ENCODE data around the gene STK35.

The STK35 gene

DNA sequence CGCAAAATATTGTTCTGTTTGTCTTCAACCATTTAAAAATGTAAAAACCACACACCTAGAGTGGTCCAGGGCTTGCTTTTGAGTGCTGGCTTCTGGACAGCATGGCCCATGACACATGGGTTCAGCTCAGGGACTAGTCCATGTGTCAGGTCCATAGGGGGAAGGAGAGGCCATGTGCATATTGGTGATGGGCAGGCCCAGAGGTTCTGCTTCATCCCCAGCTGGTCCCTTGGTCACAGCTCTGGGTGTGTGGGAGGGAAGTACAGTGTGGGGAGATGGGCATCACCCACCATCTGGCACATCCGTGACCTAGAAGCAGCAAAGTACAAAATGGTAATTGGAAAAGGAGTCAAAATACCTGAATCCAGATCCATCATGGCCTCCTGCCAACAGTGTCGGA is 50.7 kb downstream of the STK35 start:
- H4K91ac ChIP-seq (ENCODE audit: low read depth, low read length, poor library complexity): no peak overlapping the region
- H3K4ac ChIP-seq (ENCODE audit: low read length): no peak overlapping the region
- no peak overlapping the region for H2AFZ ChIP-seq (ENCODE audit: low read length)
- no peak overlapping the region for H2BK120ac ChIP-seq (ENCODE audit: low read depth, low read length)
- H3K9ac ChIP-seq (ENCODE audit: low read depth, low read length, poor library complexity): no peak overlapping the region
- no peak overlapping the region for H3K4me3 ChIP-seq (ENCODE audit: low read length in 2 of 2)
- no peaks in the 10 kb centered on the region for H3K79me1 ChIP-seq (ENCODE audit: low read depth, low read length)
- peaks cover 0 to 2% of the 10 kb centered on the region in 2 donors for H3K4me1 ChIP-seq (ENCODE audit: control insufficient read depth in 2 of 2, insufficient read depth in 1 of 2, low read depth in 1 of 2, low read length in 2 of 2)
- H3K27me3 ChIP-seq (ENCODE audit: control insufficient read depth in 3 of 3, insufficient read depth in 3 of 3, low read depth in 1 of 3, low read length in 3 of 3): no peaks in the 10 kb centered on the region
- H3K9me3 ChIP-seq (replicated peaks in 1 of 2; ENCODE audit: control insufficient read depth in 2 of 2, insufficient read depth in 1 of 2, low read depth in 1 of 2, low read length in 2 of 2): no peaks in the 10 kb centered on the region
- H2BK12ac ChIP-seq (ENCODE audit: low read length): no peak overlapping the region
- WGBS, 2 donors (ENCODE audit: extremely low coverage in 2 of 2, insufficient read length in 2 of 2, insufficient replicate concordance in 1 of 2): no CpG with 5 or more reads among the region's 3 CpGs
- no peak overlapping the region for H2AK5ac ChIP-seq (ENCODE audit: low read depth, low read length)
- H2BK15ac ChIP-seq (ENCODE audit: low read length): no peak overlapping the region
- H3K18ac ChIP-seq (ENCODE audit: low read length): no peak overlapping the region
- H2BK5ac ChIP-seq (ENCODE audit: low read length): no peak overlapping the region
- no peak overlapping the region for H3K27ac ChIP-seq (replicated peaks; ENCODE audit: low read length)
- H3K36me3 ChIP-seq (replicated peaks in 1 of 2; ENCODE audit: control insufficient read depth in 2 of 2, insufficient read depth in 2 of 2, low read length in 2 of 2): peaks cover 0 to 20% of the 10 kb centered on the region in 2 donors
- no peak overlapping the region for H3K23ac ChIP-seq (ENCODE audit: low read depth, low read length, poor library complexity)
- no peak overlapping the region for H3K14ac ChIP-seq (ENCODE audit: low read length)
- H3K4me2 ChIP-seq (ENCODE audit: insufficient read depth, low read length, poor library complexity, severe bottlenecking): no peak overlapping the region
- H4K8ac ChIP-seq (ENCODE audit: low read depth, low read length): no peak overlapping the region
- DNase-seq (ENCODE audit: low spot score): no peak

DNA sequence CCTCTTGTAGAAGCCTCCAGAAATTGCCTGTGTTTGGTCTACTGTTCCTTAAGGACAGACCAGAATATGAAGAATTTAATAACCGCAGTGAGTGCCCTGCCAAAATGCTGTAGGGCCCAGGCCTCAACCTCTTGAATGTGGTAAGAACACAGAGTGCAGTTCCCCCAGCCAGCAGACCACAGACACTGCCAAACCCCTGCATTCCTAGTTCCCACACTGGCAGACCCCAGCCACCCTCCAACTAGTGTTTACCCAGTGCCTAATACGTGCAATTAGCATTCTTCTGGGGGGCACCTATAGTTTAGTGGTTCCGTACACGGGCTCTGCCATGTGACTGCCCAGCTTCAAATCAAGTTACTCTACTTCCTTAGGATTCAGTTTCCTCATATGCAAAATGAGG is 51.7 kb downstream of the STK35 start:
- Histone ChIP-seq H3K9me3 (replicated peaks in 1 of 2; ENCODE audit: control insufficient read depth in 2 of 2, insufficient read depth in 1 of 2, low read depth in 1 of 2, low read length in 2 of 2) (no peaks in the 10 kb centered on the region), H3K27ac (replicated peaks; ENCODE audit: low read length) (no peak overlapping the region), H3K79me1 (ENCODE audit: low read depth, low read length) (no peaks in the 10 kb centered on the region), H3K27me3 (ENCODE audit: control insufficient read depth in 3 of 3, insufficient read depth in 3 of 3, low read depth in 1 of 3, low read length in 3 of 3) (no peaks in the 10 kb centered on the region), H2BK15ac (ENCODE audit: low read length) (no peak overlapping the region), H2BK120ac (ENCODE audit: low read depth, low read length) (no peak overlapping the region), H4K8ac (ENCODE audit: low read depth, low read length) (no peak overlapping the region), H4K91ac (ENCODE audit: low read depth, low read length, poor library complexity) (no peak overlapping the region), H2AFZ (ENCODE audit: low read length) (no peak overlapping the region), H3K9ac (ENCODE audit: low read depth, low read length, poor library complexity) (no peak overlapping the region), H2BK12ac (ENCODE audit: low read length) (no peak overlapping the region), H3K23ac (ENCODE audit: low read depth, low read length, poor library complexity) (no peak overlapping the region), H3K18ac (ENCODE audit: low read length) (no peak overlapping the region), H2BK5ac (ENCODE audit: low read length) (no peak overlapping the region), H2AK5ac (ENCODE audit: low read depth, low read length) (no peak overlapping the region), H3K14ac (ENCODE audit: low read length) (no peak overlapping the region), H3K4me2 (ENCODE audit: insufficient read depth, low read length, poor library complexity, severe bottlenecking) (no peak overlapping the region), H3K36me3 (replicated peaks in 1 of 2; ENCODE audit: control insufficient read depth in 2 of 2, insufficient read depth in 2 of 2, low read length in 2 of 2) (peaks cover 0 to 11% of the 10 kb centered on the region in 2 donors), H3K4me1 (ENCODE audit: control insufficient read depth in 2 of 2, insufficient read depth in 1 of 2, low read depth in 1 of 2, low read length in 2 of 2) (no peaks in the 10 kb centered on the region), H3K4ac (ENCODE audit: low read length) (no peak overlapping the region), H3K4me3 (ENCODE audit: low read length in 2 of 2) (no peak overlapping the region)
- WGBS, 2 donors (ENCODE audit: extremely low coverage in 2 of 2, insufficient read length in 2 of 2, insufficient replicate concordance in 1 of 2): no CpG with 5 or more reads among the region's 4 CpGs
- no peak for DNase-seq (ENCODE audit: low spot score)

DNA sequence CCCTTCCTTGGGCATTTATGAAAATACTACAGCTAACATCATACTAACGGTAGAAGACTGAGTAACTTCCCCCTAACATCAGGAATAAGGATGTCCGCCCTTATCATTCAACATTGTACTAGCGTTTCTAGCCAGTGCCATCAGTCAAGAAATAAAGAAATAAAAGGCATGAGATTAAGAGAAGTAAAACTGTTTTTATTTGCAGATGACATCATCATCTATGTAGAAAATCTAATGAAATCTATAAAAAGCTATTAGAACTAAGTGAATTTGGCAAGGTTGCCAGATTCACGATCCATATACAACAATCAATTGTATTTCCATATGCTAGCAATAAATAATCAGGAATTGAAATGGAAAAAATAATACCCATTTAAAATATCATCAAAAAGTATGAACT is 54.6 kb downstream of the STK35 start:
- Histone ChIP-seq H3K27me3 (ENCODE audit: control insufficient read depth in 3 of 3, insufficient read depth in 3 of 3, low read depth in 1 of 3, low read length in 3 of 3) (no peaks in the 10 kb centered on the region), H3K36me3 (replicated peaks in 1 of 2; ENCODE audit: control insufficient read depth in 2 of 2, insufficient read depth in 2 of 2, low read length in 2 of 2) (no peaks in the 10 kb centered on the region), H3K27ac (replicated peaks; ENCODE audit: low read length) (no peak overlapping the region), H3K4me3 (ENCODE audit: low read length in 2 of 2) (no peak overlapping the region), H2AFZ (ENCODE audit: low read length) (no peak overlapping the region), H4K8ac (ENCODE audit: low read depth, low read length) (no peak overlapping the region), H3K23ac (ENCODE audit: low read depth, low read length, poor library complexity) (no peak overlapping the region), H4K91ac (ENCODE audit: low read depth, low read length, poor library complexity) (no peak overlapping the region), H3K18ac (ENCODE audit: low read length) (no peak overlapping the region), H3K4me2 (ENCODE audit: insufficient read depth, low read length, poor library complexity, severe bottlenecking) (no peak overlapping the region), H3K4me1 (ENCODE audit: control insufficient read depth in 2 of 2, insufficient read depth in 1 of 2, low read depth in 1 of 2, low read length in 2 of 2) (no peaks in the 10 kb centered on the region), H2AK5ac (ENCODE audit: low read depth, low read length) (no peak overlapping the region), H3K14ac (ENCODE audit: low read length) (no peak overlapping the region), H3K9me3 (replicated peaks in 1 of 2; ENCODE audit: control insufficient read depth in 2 of 2, insufficient read depth in 1 of 2, low read depth in 1 of 2, low read length in 2 of 2) (no peaks in the 10 kb centered on the region), H3K4ac (ENCODE audit: low read length) (no peak overlapping the region), H3K9ac (ENCODE audit: low read depth, low read length, poor library complexity) (no peak overlapping the region), H2BK5ac (ENCODE audit: low read length) (no peak overlapping the region), H2BK15ac (ENCODE audit: low read length) (no peak overlapping the region), H3K79me1 (ENCODE audit: low read depth, low read length) (no peaks in the 10 kb centered on the region), H2BK12ac (ENCODE audit: low read length) (no peak overlapping the region), H2BK120ac (ENCODE audit: low read depth, low read length) (no peak overlapping the region)
- DNase-seq (ENCODE audit: low spot score): no peak
- no CpG with 5 or more reads among the region's 4 CpGs for WGBS, 2 donors (ENCODE audit: extremely low coverage in 2 of 2, insufficient read length in 2 of 2, insufficient replicate concordance in 1 of 2)

DNA sequence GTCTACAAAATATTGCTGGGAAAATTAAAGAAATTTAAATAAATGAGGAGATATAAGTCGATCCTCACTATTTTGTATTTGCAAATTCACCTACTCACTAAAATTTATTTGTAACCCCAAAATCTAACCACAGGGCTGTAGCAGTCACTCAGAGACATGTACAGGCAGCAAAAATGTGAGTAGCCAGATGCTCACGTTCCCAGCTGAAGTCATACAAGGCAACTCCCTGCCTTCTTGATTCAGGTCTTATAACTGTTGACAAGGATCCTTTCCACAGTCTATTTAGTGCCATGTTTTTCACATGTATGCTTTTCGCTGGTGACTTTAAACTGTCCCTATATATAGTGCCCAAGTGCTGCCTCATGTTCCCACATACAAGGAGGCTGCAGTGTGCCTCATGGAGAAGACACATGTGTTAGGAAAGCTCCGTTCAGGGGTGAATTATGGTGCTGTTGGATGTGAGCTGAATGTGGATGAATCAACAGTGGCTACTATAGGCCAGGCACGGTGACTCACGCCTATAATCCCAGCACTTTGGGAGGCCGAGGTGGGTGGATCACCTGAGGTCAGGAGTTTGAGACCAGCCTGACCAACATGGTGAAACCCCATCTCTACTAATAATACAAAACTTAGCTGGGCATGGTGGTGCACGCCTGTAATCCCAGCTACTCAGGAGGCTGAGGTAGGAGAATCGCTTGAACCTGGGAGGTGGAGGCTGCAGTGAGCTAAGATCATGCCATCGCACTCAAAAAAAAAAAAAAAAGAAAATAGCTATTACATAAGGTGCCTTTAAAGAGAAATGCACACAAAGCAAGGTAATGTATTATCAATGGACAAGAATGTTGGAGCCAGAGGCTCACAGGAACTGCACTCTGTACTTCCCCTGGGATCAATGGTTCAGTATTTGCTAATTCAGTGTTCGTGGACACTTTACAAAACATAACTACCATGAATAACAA is 55.3 kb downstream of the STK35 start:
- Histone ChIP-seq H4K91ac (ENCODE audit: low read depth, low read length, poor library complexity) (no peak overlapping the region), H3K27me3 (ENCODE audit: control insufficient read depth in 3 of 3, insufficient read depth in 3 of 3, low read depth in 1 of 3, low read length in 3 of 3) (no peaks in the 10 kb centered on the region), H3K4me3 (ENCODE audit: low read length in 2 of 2) (no peak overlapping the region), H2AK5ac (ENCODE audit: low read depth, low read length) (no peak overlapping the region), H3K9me3 (replicated peaks in 1 of 2; ENCODE audit: control insufficient read depth in 2 of 2, insufficient read depth in 1 of 2, low read depth in 1 of 2, low read length in 2 of 2) (no peaks in the 10 kb centered on the region), H4K8ac (ENCODE audit: low read depth, low read length) (no peak overlapping the region), H3K79me1 (ENCODE audit: low read depth, low read length) (no peaks in the 10 kb centered on the region), H2BK5ac (ENCODE audit: low read length) (no peak overlapping the region), H3K14ac (ENCODE audit: low read length) (no peak overlapping the region), H3K4me1 (ENCODE audit: control insufficient read depth in 2 of 2, insufficient read depth in 1 of 2, low read depth in 1 of 2, low read length in 2 of 2) (no peaks in the 10 kb centered on the region), H2BK12ac (ENCODE audit: low read length) (no peak overlapping the region), H3K23ac (ENCODE audit: low read depth, low read length, poor library complexity) (no peak overlapping the region), H2BK120ac (ENCODE audit: low read depth, low read length) (no peak overlapping the region), H2BK15ac (ENCODE audit: low read length) (no peak overlapping the region), H3K9ac (ENCODE audit: low read depth, low read length, poor library complexity) (no peak overlapping the region), H3K4ac (ENCODE audit: low read length) (no peak overlapping the region), H3K36me3 (replicated peaks in 1 of 2; ENCODE audit: control insufficient read depth in 2 of 2, insufficient read depth in 2 of 2, low read length in 2 of 2) (no peaks in the 10 kb centered on the region), H3K27ac (replicated peaks; ENCODE audit: low read length) (no peak overlapping the region), H2AFZ (ENCODE audit: low read length) (no peak overlapping the region), H3K18ac (ENCODE audit: low read length) (no peak overlapping the region), H3K4me2 (ENCODE audit: insufficient read depth, low read length, poor library complexity, severe bottlenecking) (no peak overlapping the region)
- DNase-seq (ENCODE audit: low spot score): no peak
- no CpG with 5 or more reads among the region's 11 CpGs for WGBS, 2 donors (ENCODE audit: extremely low coverage in 2 of 2, insufficient read length in 2 of 2, insufficient replicate concordance in 1 of 2)

Data from neuronal stem cell (in vitro differentiated cells).